ENCODE results near the gene UPK2.

The UPK2 gene

GRCh38 chr11:118996926-118997626 is 41.0 kb downstream of the UPK2 start:
- DNase-seq: peak; percentile 30

- DNase-seq: peak; percentile 98
Observed at GRCh38 chr11:118997627-118998387, 41.7 kb downstream of the UPK2 start, which contains the start of gene CENATAC. Gene CENATAC (plus strand): TSS chr11:118998138. CDS start chr11:118998198, 60 bp downstream.

GRCh38 chr11:118998388-118998717 is 42.3 kb downstream of the UPK2 start:
- no peak for DNase-seq

- no peak for DNase-seq
Observed at GRCh38 chr11:118998822-118999221, 42.7 kb downstream of the UPK2 start.

GRCh38 chr11:119000906-119001305 is 44.8 kb downstream of the UPK2 start:
- DNase-seq: no peak

- no peak for DNase-seq
Observed at GRCh38 chr11:119006656-119007055, 50.6 kb downstream of the UPK2 start.
